GM10847 (cell line): ENCODE data around the gene HBZ.
"Not testable (repeated sequence)": the region's sequence is repeated elsewhere in the genome, so short reads cannot be mapped to it uniquely, and the experiment has no call there.

Source experiments
- POLR2A ChIP-seq: IDR thresholded peaks from 2 replicates; pipeline ENCODE4 v1.6.1; 2011; ENCODE audit not compliant: insufficient read length; ENCODE audit errors: extremely low read depth

HBZ gene

GRCh38 chr16:176477-177382, 24.3 kb downstream of the HBZ start, which contains the start of gene HBA1:
TSS of gene HBA1 (plus strand) at chr16:176680. CDS start at chr16:176717, 37 bp downstream.
- TF ChIP-seq POLR2A: not testable (repeated sequence)

DNA sequence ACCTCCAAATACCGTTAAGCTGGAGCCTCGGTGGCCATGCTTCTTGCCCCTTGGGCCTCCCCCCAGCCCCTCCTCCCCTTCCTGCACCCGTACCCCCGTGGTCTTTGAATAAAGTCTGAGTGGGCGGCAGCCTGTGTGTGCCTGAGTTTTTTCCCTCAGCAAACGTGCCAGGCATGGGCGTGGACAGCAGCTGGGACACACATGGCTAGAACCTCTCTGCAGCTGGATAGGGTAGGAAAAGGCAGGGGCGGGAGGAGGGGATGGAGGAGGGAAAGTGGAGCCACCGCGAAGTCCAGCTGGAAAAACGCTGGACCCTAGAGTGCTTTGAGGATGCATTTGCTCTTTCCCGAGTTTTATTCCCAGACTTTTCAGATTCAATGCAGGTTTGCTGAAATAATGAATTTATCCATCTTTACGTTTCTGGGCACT, 25.0 kb downstream of the HBZ start:
- TF ChIP-seq POLR2A: no peak

DNA sequence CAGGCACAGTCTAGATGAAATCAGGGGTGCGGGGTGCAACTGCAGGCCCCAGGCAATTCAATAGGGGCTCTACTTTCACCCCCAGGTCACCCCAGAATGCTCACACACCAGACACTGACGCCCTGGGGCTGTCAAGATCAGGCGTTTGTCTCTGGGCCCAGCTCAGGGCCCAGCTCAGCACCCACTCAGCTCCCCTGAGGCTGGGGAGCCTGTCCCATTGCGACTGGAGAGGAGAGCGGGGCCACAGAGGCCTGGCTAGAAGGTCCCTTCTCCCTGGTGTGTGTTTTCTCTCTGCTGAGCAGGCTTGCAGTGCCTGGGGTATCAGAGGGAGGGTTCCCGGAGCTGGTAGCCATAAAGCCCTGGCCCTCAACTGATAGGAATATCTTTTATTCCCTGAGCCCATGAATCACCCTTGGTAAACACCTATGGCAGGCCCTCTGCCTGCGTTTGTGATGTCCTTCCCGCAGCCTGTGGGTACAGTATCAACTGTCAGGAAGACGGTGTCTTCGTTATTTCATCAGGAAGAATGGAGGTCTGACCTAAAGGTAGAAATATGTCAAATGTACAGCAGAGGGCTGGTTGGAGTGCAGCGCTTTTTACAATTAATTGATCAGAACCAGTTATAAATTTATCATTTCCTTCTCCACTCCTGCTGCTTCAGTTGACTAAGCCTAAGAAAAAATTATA, 25.7 kb downstream of the HBZ start:
- TF ChIP-seq POLR2A: no peak

DNA sequence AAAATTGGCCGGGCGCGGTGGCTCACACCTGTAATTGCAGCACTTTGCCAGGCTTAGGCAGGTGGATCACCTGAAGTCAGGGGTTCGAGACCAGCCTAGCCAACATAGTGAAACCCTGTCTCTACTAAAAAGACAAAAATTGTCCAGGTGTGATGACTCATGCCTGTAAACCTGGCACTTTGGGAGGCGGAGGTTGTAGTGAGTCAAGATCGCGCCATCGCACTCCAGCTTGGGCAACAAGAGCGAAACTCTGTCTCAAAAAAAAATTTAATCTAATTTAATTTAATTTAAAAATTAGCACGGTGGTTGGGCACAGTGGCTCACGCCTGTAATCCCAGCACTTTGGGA, 26.2 kb downstream of the HBZ start:
- TF ChIP-seq POLR2A: no peak

- TF ChIP-seq POLR2A: no peak
Observed at GRCh38 chr16:179211-180092, 27.0 kb downstream of the HBZ start.

GRCh38 chr16:180101-180675, 27.7 kb downstream of the HBZ start, which contains the start of gene HBQ1:
TSS of gene HBQ1 (plus strand) at chr16:180459. CDS start at chr16:180487, 28 bp downstream.
- TF ChIP-seq POLR2A: no peak

DNA sequence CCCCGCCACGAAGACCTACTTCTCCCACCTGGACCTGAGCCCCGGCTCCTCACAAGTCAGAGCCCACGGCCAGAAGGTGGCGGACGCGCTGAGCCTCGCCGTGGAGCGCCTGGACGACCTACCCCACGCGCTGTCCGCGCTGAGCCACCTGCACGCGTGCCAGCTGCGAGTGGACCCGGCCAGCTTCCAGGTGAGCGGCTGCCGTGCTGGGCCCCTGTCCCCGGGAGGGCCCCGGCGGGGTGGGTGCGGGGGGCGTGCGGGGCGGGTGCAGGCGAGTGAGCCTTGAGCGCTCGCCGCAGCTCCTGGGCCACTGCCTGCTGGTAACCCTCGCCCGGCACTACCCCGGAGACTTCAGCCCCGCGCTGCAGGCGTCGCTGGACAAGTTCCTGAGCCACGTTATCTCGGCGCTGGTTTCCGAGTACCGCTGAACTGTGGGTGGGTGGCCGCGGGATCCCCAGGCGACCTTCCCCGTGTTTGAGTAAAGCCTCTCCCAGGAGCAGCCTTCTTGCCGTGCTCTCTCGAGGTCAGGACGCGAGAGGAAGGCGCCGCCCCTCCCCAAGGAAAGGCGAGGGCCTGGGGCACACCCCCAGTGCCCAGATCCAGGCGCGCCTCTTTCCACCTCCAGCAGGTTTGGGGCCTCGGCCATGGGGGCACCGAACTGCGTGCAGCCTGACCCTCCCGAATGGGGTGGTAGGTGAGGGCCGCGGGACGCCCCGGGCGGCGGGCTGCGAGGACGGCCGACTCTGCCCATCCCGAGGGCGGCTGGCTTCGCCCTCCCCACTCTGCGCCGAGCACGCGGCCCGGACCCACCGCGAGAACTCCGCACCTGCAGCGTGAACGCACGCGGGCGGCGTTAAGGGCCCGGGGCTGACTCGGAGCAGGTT, 28.5 kb downstream of the HBZ start:
- no peak for TF ChIP-seq POLR2A

GRCh38 chr16:181565-182021, 29.1 kb downstream of the HBZ start:
- no peak for TF ChIP-seq POLR2A

GRCh38 chr16:183005-183404, 30.6 kb downstream of the HBZ start:
- no peak for TF ChIP-seq POLR2A

- no peak for TF ChIP-seq POLR2A
Observed at GRCh38 chr16:185213-185612, 32.8 kb downstream of the HBZ start.

GRCh38 chr16:185691-186090, 33.2 kb downstream of the HBZ start:
- no peak for TF ChIP-seq POLR2A

DNA sequence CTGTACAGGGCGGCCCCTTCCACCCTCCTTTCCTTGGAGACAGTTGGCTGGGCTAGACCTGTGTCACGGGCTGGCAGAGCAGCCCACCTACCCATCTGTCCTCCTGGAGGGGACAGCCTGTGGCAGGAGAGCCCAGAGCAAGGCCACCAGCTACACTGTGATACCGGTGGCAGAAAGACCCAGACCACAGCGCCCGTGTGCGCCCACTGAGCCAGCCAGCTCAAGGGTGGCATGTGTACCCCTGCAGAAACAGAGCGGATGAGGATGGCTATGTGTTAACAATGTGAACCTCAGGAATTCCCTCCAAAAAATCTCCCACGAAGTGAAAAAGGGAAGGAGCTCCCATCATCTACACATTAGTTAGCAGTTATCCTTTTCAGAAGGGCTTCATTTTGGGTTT, 34.9 kb downstream of the HBZ start:
- no peak for TF ChIP-seq POLR2A

DNA sequence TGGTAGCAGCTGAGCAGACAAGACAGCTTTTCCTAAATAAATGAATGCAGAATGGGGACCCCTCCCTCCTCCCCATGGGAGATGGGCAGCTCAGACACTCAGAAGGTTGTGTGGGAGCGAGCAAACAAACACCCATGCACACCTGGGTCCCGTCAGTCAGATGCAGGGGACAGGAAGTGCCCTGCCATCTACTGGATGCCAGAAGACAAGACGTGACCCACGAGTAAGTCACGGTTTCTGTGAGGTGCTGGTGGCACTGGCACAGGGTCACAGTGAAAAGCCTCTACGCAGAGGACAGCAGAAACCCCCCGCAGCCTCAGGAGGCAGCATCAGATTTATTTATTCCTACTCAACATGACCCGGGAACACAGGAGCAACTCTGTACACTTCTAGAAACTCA, 36.2 kb downstream of the HBZ start:
- no peak for TF ChIP-seq POLR2A
